VCaP (cell line): Measurements from ENCODE around the gene KLHL6.
"Not testable (repeated sequence)": the region's sequence is repeated elsewhere in the genome, so short reads cannot be mapped to it uniquely, and the experiment has no call there.

Experiments
- H3K27ac ChIP-seq: fragments of 450-650 bp; 2 replicates; pipeline ENCODE4 v1.5.1; 2017
- CTCF ChIP-seq: fragments of 450-650 bp; conservative IDR thresholded peaks from 2 replicates; pipeline ENCODE4 v1.5.1; 2017; ENCODE audit warnings: mild to moderate bottlenecking, moderate library complexity

Gene KLHL6

GRCh38 chr3:183519891-183520290 lies 35.6 kb downstream of the KLHL6 start:
- H3K27ac ChIP-seq, result no peak overlapping the region
- TF ChIP-seq CTCF, result no peak

- no peak for TF ChIP-seq CTCF
- no peak overlapping the region for H3K27ac ChIP-seq
Observed at GRCh38 chr3:183518491-183519251, 36.8 kb downstream of the KLHL6 start.

GRCh38 chr3:183517607-183518006 lies 37.9 kb downstream of the KLHL6 start:
- no peak overlapping the region for H3K27ac ChIP-seq
- no peak for TF ChIP-seq CTCF

GRCh38 chr3:183515968-183516851 lies 39.3 kb downstream of the KLHL6 start:
- H3K27ac ChIP-seq, result no peak overlapping the region
- no peak for TF ChIP-seq CTCF

- no peak for TF ChIP-seq CTCF
- no peak overlapping the region for H3K27ac ChIP-seq
Observed at GRCh38 chr3:183514021-183514420, 41.5 kb downstream of the KLHL6 start.

GRCh38 chr3:183513046-183513706 lies 42.3 kb downstream of the KLHL6 start:
- TF ChIP-seq CTCF, result no peak
- H3K27ac ChIP-seq, result no peak overlapping the region

GRCh38 chr3:183511286-183512131 lies 44.0 kb downstream of the KLHL6 start:
- not testable (repeated sequence) for H3K27ac ChIP-seq
